WERI-Rb-1 (cell line): ENCODE measurements around the gene MGARP.
"Not testable (repeated sequence)": the region's sequence is repeated elsewhere in the genome, so short reads cannot be mapped to it uniquely, and the experiment has no call there.

Experiments
- DNase-seq: peaks from one replicate; pipeline ENCODE4 v3.0.0-alpha.2; 2020
- H3K27ac ChIP-seq: fragments of 250-450 bp; sonication (Bioruptor Pico); 2 replicates; pipeline ENCODE4 v1.5.1; 2020; ENCODE audit warnings: mild to moderate bottlenecking, moderate library complexity
- H3K27me3 ChIP-seq: fragments of 250-450 bp; sonication (Bioruptor Pico); 2 replicates; pipeline ENCODE4 v1.5.1; 2021; ENCODE audit warnings: mild to moderate bottlenecking, low read depth, moderate library complexity; ENCODE audit not compliant: insufficient read depth, severe bottlenecking
- H3K36me3 ChIP-seq: fragments of 250-450 bp; sonication (Bioruptor Pico); 2 replicates; pipeline ENCODE4 v1.5.1; 2020; ENCODE audit warnings: mild to moderate bottlenecking, moderate library complexity
- H3K4me3 ChIP-seq: 2 replicates; pipeline ENCODE4 v1.5.1; 2011; ENCODE audit warnings: low read depth, mild to moderate bottlenecking, control low read depth, low read length
- H3K9me3 ChIP-seq: fragments of 250-450 bp; sonication (Bioruptor Pico); 2 replicates; pipeline ENCODE4 v1.5.1; 2021; ENCODE audit warnings: mild to moderate bottlenecking, moderate library complexity; ENCODE audit not compliant: severe bottlenecking
- TF ChIP-seq, protein P1 (sequence below): IDR thresholded peaks from 2 replicates; pipeline ENCODE4 v1.5.1; 2011; ENCODE audit warnings: low read depth, mild to moderate bottlenecking, control low read depth, inconsistent platforms, low read length

Gene MGARP

GRCh38 chr4:139273835-139274234, 6.2 kb downstream of the MGARP start:
- no peak for DNase-seq
- Histone ChIP-seq H3K27ac (no peak overlapping the region), H3K36me3 (no peaks in the 10 kb centered on the region), H3K27me3 (no peaks in the 10 kb centered on the region), H3K4me3 (no peak overlapping the region), H3K9me3 (no peaks in the 10 kb centered on the region)
- TF ChIP-seq, protein P1, sequence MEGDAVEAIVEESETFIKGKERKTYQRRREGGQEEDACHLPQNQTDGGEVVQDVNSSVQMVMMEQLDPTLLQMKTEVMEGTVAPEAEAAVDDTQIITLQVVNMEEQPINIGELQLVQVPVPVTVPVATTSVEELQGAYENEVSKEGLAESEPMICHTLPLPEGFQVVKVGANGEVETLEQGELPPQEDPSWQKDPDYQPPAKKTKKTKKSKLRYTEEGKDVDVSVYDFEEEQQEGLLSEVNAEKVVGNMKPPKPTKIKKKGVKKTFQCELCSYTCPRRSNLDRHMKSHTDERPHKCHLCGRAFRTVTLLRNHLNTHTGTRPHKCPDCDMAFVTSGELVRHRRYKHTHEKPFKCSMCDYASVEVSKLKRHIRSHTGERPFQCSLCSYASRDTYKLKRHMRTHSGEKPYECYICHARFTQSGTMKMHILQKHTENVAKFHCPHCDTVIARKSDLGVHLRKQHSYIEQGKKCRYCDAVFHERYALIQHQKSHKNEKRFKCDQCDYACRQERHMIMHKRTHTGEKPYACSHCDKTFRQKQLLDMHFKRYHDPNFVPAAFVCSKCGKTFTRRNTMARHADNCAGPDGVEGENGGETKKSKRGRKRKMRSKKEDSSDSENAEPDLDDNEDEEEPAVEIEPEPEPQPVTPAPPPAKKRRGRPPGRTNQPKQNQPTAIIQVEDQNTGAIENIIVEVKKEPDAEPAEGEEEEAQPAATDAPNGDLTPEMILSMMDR, result no peak

DNA sequence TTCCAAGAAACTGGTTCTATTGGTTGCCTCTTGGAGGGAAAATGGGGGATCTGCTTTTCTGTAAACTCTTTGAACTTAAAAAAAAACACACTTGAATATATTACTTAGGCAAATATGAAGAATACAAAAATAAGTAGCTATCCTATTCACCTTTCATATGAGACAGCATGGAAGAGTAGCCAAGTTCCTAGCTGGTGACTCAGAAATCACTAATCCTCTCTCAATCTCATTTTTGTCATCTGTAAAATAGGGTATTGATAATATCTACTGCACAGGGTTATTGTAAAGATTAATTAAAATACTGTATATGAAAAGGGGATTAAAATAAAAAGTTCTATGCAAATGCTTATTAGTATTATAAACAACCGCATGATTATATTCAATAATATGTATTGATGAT, 12.7 kb downstream of the MGARP start:
- no peaks in the 10 kb centered on the region for H3K36me3 ChIP-seq
- no peak for DNase-seq
- no peaks in the 10 kb centered on the region for H3K9me3 ChIP-seq
- H3K27me3 ChIP-seq, result no peaks in the 10 kb centered on the region
- peak overlapping the region; percentile 76 for H3K27ac ChIP-seq
- no peak overlapping the region for H3K4me3 ChIP-seq
- TF ChIP-seq, protein P1, result no peak

DNA sequence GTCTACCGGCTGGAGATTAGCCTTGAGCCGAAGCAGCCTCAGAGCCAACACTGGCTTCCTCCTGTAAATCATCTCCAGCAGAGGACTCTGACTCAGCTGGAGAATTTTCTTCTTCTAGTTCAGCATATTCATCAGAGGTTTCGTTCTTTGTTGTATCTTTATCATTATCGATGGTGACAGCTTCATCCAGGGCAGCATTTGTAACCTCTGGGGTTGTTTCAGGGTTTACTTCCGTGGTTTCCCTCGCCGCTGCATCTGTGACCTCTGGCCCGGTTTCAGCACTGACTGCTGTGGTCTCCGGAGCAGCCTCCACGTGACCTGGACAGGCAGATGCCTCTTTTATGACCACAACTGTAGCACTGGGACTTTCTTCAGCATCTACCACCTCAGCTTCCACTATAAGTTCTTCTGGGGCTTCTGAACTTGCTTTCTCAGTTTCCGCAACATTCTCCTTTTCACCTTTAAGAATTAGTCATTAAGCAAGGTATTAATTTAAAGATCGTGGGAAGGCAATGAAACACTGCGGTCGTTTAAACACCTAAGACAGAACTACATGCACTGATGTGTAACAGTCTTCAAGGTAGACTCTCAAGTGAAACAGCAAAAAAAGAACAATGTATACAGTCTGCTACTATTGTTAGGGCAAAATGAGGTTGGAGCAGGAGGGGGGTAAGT, 13.3 kb downstream of the MGARP start:
- DNase-seq, result peak; percentile 76
- no peaks in the 10 kb centered on the region for H3K36me3 ChIP-seq
- H3K9me3 ChIP-seq, result no peaks in the 10 kb centered on the region
- H3K27ac ChIP-seq, result peak overlapping the region; percentile 76
- no peaks in the 10 kb centered on the region for H3K27me3 ChIP-seq
- TF ChIP-seq, protein P1, result no peak
- peak overlapping the region; percentile 74 for H3K4me3 ChIP-seq

- peak overlapping the region; percentile 74 for H3K4me3 ChIP-seq
- H3K9me3 ChIP-seq, result no peaks in the 10 kb centered on the region
- no peaks in the 10 kb centered on the region for H3K27me3 ChIP-seq
- DNase-seq, result no peak
- no peaks in the 10 kb centered on the region for H3K36me3 ChIP-seq
- peak overlapping the region; percentile 76 for H3K27ac ChIP-seq
- TF ChIP-seq, protein P1, result no peak
These were observed 13.8 kb downstream of the MGARP start for GRCh38 chr4:139266208-139266582.

DNA sequence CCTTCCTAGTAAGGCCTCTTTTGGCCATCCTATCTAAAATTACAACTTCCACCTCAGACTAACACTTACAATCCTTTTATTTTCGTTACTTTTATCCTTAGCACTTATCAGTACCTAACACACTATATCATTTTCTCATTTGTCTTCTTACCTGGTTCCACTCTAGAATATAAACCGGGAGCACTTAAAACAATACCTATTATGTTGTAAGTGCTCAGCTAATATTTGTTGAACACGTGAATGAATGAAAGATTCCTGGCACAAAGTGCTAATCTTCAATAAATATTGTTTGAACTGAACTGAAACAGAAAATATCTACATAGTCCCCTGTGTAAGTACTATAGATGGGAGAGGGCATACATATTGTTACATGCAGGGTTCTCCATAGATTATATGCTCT, 14.4 kb downstream of the MGARP start:
- H3K27ac ChIP-seq, result no peak overlapping the region
- DNase-seq, result no peak
- no peaks in the 10 kb centered on the region for H3K9me3 ChIP-seq
- TF ChIP-seq, protein P1, result no peak
- H3K4me3 ChIP-seq, result no peak overlapping the region
- H3K36me3 ChIP-seq, result no peaks in the 10 kb centered on the region
- H3K27me3 ChIP-seq, result no peaks in the 10 kb centered on the region

DNA sequence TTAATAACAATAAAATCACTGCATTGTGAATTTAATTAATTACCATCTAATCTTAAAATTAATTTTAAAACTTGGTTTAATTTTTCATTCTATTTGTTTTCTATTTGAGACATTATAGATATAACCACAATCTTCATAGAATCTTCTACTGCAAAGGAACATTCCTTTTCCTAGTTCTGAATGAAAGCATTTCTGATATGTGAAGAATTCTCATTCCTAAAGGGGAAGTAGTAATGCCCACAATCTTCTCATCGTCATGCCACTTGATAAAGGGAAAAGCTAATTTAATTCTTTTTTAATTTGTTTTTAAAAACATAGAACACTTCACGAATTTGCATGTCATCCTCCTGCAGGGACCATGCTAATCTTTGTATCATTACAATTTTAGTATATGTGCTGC, 23.7 kb downstream of the MGARP start:
- TF ChIP-seq, protein P1, result no peak
- Histone ChIP-seq H3K27me3 (no peaks in the 10 kb centered on the region), H3K4me3 (no peak overlapping the region), H3K27ac (no peak overlapping the region), H3K36me3 (no peaks in the 10 kb centered on the region), H3K9me3 (no peaks in the 10 kb centered on the region)
- no peak for DNase-seq

DNA sequence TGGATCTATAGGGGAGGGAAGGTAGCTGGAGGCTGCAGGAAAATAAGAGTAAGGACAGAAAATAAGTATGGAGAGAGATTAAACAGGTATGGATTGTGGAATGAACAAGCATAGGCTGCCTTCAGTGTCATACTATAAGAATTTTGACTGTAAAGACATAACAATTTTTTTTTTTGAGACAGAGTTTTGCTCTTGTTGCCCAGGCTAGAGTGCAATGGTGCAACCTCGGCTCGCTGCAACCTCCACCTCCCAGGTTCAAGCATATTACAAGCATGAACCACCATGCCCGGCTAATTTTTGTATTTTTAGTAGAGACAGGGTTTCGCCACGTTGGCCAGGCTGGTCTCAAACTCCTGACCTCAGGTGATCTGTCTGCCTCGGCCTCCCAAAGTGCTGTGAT, 24.4 kb downstream of the MGARP start:
- not testable (repeated sequence) for H3K4me3 ChIP-seq, H3K9me3 ChIP-seq, H3K36me3 ChIP-seq, H3K27me3 ChIP-seq, DNase-seq, H3K27ac ChIP-seq
